Uterus (tissue), 4 donors: Measurements from ENCODE around the gene BCAS3. TPM values are rescaled to one million over a fixed set of nuclear protein-coding genes. Genes with fewer than 3 reads are reported as not detected.

ENCODE experiments used
- DNase-seq, 2 donors: peaks; one replicate each; pipeline ENCODE4 v3.0.0-alpha.2; 2019 to 2020
- H3K27ac ChIP-seq, 2 donors: fragments of 200-600 bp; sonication (generic); 1 replicate in 1 of 2; 2 replicates in 1 of 2; pipeline ENCODE4 v1.5.1; 2016 to 2018
- H3K27me3 ChIP-seq, 2 donors: fragments of 200-600 bp; sonication (generic); one replicate each; pipeline ENCODE4 v1.5.1; 2018 to 2019; ENCODE audit warnings: control low read depth in 1 of 2
- H3K36me3 ChIP-seq, 2 donors: fragments of 200-600 bp; sonication (generic); one replicate each; pipeline ENCODE4 v1.5.1; 2019; ENCODE audit warnings: control low read depth in 1 of 2
- H3K4me1 ChIP-seq, 2 donors: fragments of 200-600 bp; sonication (generic); one replicate each; pipeline ENCODE4 v1.5.1; 2018 to 2019; ENCODE audit warnings: control low read depth in 1 of 2
- H3K4me3 ChIP-seq, 2 donors: fragments of 200-600 bp; sonication (generic); 1 replicate in 1 of 2; 2 replicates in 1 of 2; pipeline ENCODE4 v1.5.1; 2018 to 2019; ENCODE audit warnings: mild to moderate bottlenecking in 1 of 2
- H3K9me3 ChIP-seq, 2 donors: fragments of 200-600 bp; sonication (generic); one replicate each; pipeline ENCODE4 v1.5.1; 2019; ENCODE audit warnings: control low read depth in 1 of 2
- CTCF ChIP-seq, 4 experiments: fragments of 200-600 bp in 2 of 4; fragments of 450-650 bp in 2 of 4; sonication (generic) in 2 of 4; IDR thresholded peaks; one replicate each; pipeline ENCODE4 v1.5.1; 2016 to 2019; ENCODE audit warnings: antibody characterized with exemption in 4 of 4, mild to moderate bottlenecking in 2 of 4, moderate library complexity in 1 of 4
- POLR2A ChIP-seq, 2 donors: fragments of 450-650 bp; IDR thresholded peaks; one replicate each; pipeline ENCODE4 v1.6.1; 2016; ENCODE audit warnings: antibody characterized with exemption in 2 of 2, mild to moderate bottlenecking in 1 of 2, moderate library complexity in 1 of 2
- intact Hi-C: fragments of 100-400 bp; cut with DNase I; formaldehyde crosslinking; loops from one replicate; pipeline ENCODE4 v1.15.1; 2023; ENCODE audit warnings: low total_unique reads
- total RNA-seq, 4 donors: library from RNA; depleted of rRNA in 3 of 4; stranded (reverse); fragments of >200 nt in 3 of 4; gene quantifications; one replicate each; pipeline versions ENCODE4 v1.1.0 to v1.2.4, GENCODE V29; 2014 to 2023
- donor health status: DM: yes; HTN: yes; CAD: no.

BCAS3 gene
- total RNA-seq, 4 donors from 2014 or later = 42.6 to 147 (median 83.7) TPM

DNA sequence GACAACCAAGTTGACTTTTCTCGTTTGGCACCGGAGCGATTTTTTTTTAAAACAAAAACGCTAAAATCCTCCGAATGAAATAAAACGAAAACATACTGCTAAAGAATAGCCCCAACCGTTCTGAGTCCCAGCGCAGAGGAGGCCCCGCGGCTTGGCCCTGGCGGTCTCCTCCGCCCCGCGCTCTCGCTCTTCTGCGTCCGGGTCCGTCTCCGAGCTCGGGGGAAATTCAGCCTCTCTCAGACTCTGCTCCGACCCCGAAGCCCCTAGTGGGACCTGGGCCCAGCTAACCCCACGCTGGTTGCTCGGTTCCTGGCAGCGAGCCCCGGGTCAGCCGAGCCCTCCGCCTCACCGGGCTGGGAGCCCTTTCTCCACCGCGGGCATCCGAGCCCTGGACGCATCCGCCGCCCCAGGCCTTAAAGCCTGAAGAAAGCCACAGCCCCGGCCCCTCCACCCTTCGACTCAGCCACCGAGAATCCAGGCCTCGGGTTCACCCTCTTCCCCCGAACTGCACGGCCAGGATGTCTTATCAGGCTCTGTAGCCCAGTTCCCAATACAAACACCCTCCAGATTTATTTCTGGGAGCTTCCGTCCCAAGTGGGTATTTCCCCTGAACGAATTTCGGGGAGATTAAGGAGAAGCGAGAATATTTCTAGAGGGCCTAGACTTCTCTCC is 723.2 kb downstream of the BCAS3 start:
- no peaks in the 10 kb centered on the region for H3K36me3 ChIP-seq
- DNase-seq = peak in 1 of 2 donors; percentile 20
- peak overlapping the region; percentile 83 to 91 for H3K27ac ChIP-seq
- intact Hi-C loops = no loop called here
- H3K9me3 ChIP-seq = no peaks in the 10 kb centered on the region
- TF ChIP-seq CTCF (IDR thresholded peaks at IDR 0.05) (no peak), POLR2A (IDR thresholded peaks at IDR 0.05) (no peak)
- H3K4me3 ChIP-seq = peak overlapping the region; percentile 41 to 45
- H3K27me3 ChIP-seq = peaks cover 0 to 17% of the 10 kb centered on the region in 2 donors
- peaks cover 0 to 7% of the 10 kb centered on the region in 2 donors for H3K4me1 ChIP-seq

GRCh38 chr17:61401389-61402072 is 723.9 kb downstream of the BCAS3 start:
- peak overlapping the region; percentile 41 to 45 for H3K4me3 ChIP-seq
- peak overlapping the region; percentile 83 to 91 for H3K27ac ChIP-seq
- DNase-seq = peak in 1 of 2 donors; percentile 25
- H3K27me3 ChIP-seq = peaks cover 0 to 17% of the 10 kb centered on the region in 2 donors
- peaks cover 0 to 7% of the 10 kb centered on the region in 2 donors for H3K4me1 ChIP-seq
- no peaks in the 10 kb centered on the region for H3K36me3 ChIP-seq
- TF ChIP-seq CTCF (IDR thresholded peaks at IDR 0.05) (no peak), POLR2A (IDR thresholded peaks at IDR 0.05) (no peak)
- no peaks in the 10 kb centered on the region for H3K9me3 ChIP-seq
- intact Hi-C loops = no loop called here

GRCh38 chr17:61402073-61402541 is 724.5 kb downstream of the BCAS3 start:
- Histone ChIP-seq H3K9me3 (no peaks in the 10 kb centered on the region), H3K4me3 (peak overlapping the region; percentile 41 to 45), H3K27ac (peak overlapping the region; percentile 83 to 91), H3K27me3 (peaks cover 0 to 14% of the 10 kb centered on the region in 2 donors), H3K4me1 (peaks cover 0 to 4% of the 10 kb centered on the region in 2 donors), H3K36me3 (no peaks in the 10 kb centered on the region)
- TF ChIP-seq CTCF (IDR thresholded peaks at IDR 0.05) = no peak
- TF ChIP-seq POLR2A (IDR thresholded peaks at IDR 0.05) = no peak
- intact Hi-C loops = no loop called here
- DNase-seq = no peak

DNA sequence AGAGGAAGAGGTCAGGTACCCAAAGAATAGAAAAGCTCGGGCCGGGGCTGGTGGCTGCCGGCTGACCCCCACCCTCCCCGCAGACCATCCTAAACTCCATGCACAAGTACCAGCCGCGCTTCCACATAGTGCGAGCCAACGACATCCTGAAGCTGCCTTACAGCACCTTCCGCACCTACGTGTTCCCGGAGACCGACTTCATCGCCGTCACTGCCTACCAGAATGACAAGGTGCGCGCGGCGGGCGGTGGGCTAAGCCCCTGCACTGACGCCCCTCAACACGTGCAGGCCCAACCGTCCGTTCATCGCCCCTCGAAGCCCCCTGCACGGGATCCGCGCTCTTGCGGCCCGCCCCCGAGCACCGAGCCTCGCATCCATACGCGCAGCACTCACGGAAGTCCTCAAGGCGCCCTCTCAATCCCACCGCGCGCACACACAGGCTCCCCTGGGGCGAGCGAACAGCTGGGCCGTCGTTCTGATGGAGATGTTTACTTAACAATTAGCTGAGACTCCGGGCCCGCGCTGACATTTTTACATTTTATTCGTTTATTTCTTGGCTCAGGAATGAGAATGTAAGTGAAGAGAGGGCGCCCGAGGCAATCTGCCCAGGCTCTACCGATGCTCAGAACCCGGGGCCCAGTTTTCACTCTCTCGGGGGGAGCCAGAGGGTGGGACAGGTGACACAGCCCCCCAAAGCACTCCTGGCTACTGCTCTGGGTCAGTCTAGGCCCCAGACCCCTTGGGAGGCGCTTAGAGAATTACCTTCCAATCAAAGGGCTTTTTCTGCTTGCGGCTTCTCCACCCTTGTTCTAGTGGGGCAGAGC is 725.5 kb downstream of the BCAS3 start:
- H3K9me3 ChIP-seq = no peaks in the 10 kb centered on the region
- no peaks in the 10 kb centered on the region for H3K4me1 ChIP-seq
- H3K27me3 ChIP-seq = peaks cover 0 to 7% of the 10 kb centered on the region in 2 donors
- peak overlapping the region; percentile 83 to 91 for H3K27ac ChIP-seq
- intact Hi-C loops = no loop called here
- H3K36me3 ChIP-seq = no peaks in the 10 kb centered on the region
- no peak for TF ChIP-seq CTCF (IDR thresholded peaks at IDR 0.05)
- no peak for TF ChIP-seq POLR2A (IDR thresholded peaks at IDR 0.05)
- peak overlapping the region; percentile 7 to 28 for H3K4me3 ChIP-seq
- DNase-seq = peak in 1 of 2 donors; percentile 15
